Ascending aorta (tissue), 2 donors: ENCODE data around the gene CD34. TPM values are rescaled to one million over a fixed set of nuclear protein-coding genes. Genes with fewer than 3 reads are reported as not detected.

Source experiments
- DNase-seq, 2 donors: peaks; one replicate each; pipeline ENCODE4 v3.0.0-alpha.2; 2019; ENCODE audit warnings: low spot score in 2 of 2
- H3K27ac ChIP-seq, 2 donors: fragments of 200-600 bp; sonication (generic); one replicate each; pipeline ENCODE4 v1.5.1; 2016 to 2017; ENCODE audit warnings: mild to moderate bottlenecking in 1 of 2
- H3K27me3 ChIP-seq: fragments of 200-600 bp; sonication (generic); one replicate; pipeline ENCODE4 v1.5.1; 2017
- H3K36me3 ChIP-seq, 2 donors: fragments of 200-600 bp; sonication (generic); one replicate each; pipeline ENCODE4 v1.5.1; 2016
- H3K4me1 ChIP-seq, 2 donors: fragments of 200-600 bp; sonication (generic); one replicate each; pipeline ENCODE4 v1.5.1; 2016 to 2017; ENCODE audit warnings: mild to moderate bottlenecking in 1 of 2
- H3K4me3 ChIP-seq, 2 donors: fragments of 200-600 bp; sonication (generic); one replicate each; pipeline ENCODE4 v1.5.1; 2016 to 2017; ENCODE audit warnings: mild to moderate bottlenecking in 1 of 2
- H3K9me3 ChIP-seq, 2 donors: fragments of 200-600 bp; sonication (generic); one replicate each; pipeline ENCODE4 v1.5.1; 2016
- intact Hi-C: fragments of 100-400 bp; cut with DNase I; formaldehyde crosslinking; loops from one replicate; pipeline ENCODE4 v1.15.1; 2023
- total RNA-seq: library from RNA; depleted of rRNA; stranded (reverse); fragments of >200 nt; gene quantifications from one replicate; pipeline ENCODE4 v1.1.0, GENCODE V29; 2016
- TF ChIP-seq, protein P1 (sequence below), 3 experiments: fragments of 200-600 bp in 2 of 3; fragments of 450-650 bp in 1 of 3; sonication (generic) in 2 of 3; IDR thresholded peaks; one replicate each; pipeline ENCODE4 v1.5.1; 2016 to 2019; ENCODE audit warnings: antibody characterized with exemption in 3 of 3, mild to moderate bottlenecking in 1 of 3, moderate library complexity in 1 of 3

Gene CD34
- total RNA-seq, 1 donor from 2014 or later: 142 TPM

GRCh38 chr1:207925210-207925609, 14.3 kb upstream of the CD34 start:
- TF ChIP-seq, protein P1, sequence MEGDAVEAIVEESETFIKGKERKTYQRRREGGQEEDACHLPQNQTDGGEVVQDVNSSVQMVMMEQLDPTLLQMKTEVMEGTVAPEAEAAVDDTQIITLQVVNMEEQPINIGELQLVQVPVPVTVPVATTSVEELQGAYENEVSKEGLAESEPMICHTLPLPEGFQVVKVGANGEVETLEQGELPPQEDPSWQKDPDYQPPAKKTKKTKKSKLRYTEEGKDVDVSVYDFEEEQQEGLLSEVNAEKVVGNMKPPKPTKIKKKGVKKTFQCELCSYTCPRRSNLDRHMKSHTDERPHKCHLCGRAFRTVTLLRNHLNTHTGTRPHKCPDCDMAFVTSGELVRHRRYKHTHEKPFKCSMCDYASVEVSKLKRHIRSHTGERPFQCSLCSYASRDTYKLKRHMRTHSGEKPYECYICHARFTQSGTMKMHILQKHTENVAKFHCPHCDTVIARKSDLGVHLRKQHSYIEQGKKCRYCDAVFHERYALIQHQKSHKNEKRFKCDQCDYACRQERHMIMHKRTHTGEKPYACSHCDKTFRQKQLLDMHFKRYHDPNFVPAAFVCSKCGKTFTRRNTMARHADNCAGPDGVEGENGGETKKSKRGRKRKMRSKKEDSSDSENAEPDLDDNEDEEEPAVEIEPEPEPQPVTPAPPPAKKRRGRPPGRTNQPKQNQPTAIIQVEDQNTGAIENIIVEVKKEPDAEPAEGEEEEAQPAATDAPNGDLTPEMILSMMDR (IDR thresholded peaks at IDR 0.05): no peak
- Histone ChIP-seq H3K36me3 (no peaks in the 10 kb centered on the region), H3K27me3 (no peaks in the 10 kb centered on the region), H3K9me3 (no peaks in the 10 kb centered on the region), H3K4me3 (no peak overlapping the region), H3K4me1 (peaks cover 10 to 26% of the 10 kb centered on the region in 2 donors), H3K27ac (peak overlapping the region; percentile 73 to 79)
- intact Hi-C loops: no loop called here
- no peak for DNase-seq

DNA sequence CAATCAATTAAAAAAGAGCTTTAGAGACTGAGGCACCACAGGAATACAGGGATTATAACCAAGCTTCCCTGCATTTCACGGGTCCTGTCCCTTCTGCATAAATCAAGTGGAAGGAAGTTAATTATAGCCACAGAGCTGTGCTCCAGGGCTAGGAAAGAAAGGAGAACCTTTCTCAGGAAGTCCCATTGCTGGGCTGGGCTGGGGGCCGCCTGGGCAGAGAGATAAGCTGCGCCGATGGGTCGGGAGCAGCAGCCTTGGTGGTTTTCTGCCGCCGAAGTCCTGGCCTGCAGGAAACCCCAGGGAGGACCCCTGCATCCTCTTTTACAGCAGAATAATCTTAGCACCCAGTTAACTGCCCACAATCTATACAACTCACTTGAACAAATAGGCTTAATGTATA, 12.6 kb upstream of the CD34 start:
- no peaks in the 10 kb centered on the region for H3K36me3 ChIP-seq
- H3K27me3 ChIP-seq: no peaks in the 10 kb centered on the region
- peak overlapping the region; percentile 73 to 79 for H3K27ac ChIP-seq
- H3K4me3 ChIP-seq: no peak overlapping the region
- peaks cover 16 to 39% of the 10 kb centered on the region in 2 donors for H3K4me1 ChIP-seq
- DNase-seq: no peak
- TF ChIP-seq, protein P1 (IDR thresholded peaks at IDR 0.05): no peak
- H3K9me3 ChIP-seq: no peaks in the 10 kb centered on the region
- intact Hi-C loops: no loop called here

GRCh38 chr1:207923121-207923520, 12.2 kb upstream of the CD34 start:
- Histone ChIP-seq H3K4me3 (no peak overlapping the region), H3K27me3 (no peaks in the 10 kb centered on the region), H3K4me1 (peaks cover 16 to 40% of the 10 kb centered on the region in 2 donors), H3K27ac (peak overlapping the region; percentile 73 to 79), H3K9me3 (no peaks in the 10 kb centered on the region), H3K36me3 (no peaks in the 10 kb centered on the region)
- TF ChIP-seq, protein P1 (IDR thresholded peaks at IDR 0.05): no peak
- DNase-seq: no peak
- intact Hi-C loops: no loop called here

GRCh38 chr1:207922554-207922953, 11.6 kb upstream of the CD34 start:
- Histone ChIP-seq H3K9me3 (no peaks in the 10 kb centered on the region), H3K4me3 (no peak overlapping the region), H3K27ac (peak overlapping the region; percentile 73 to 79), H3K4me1 (peaks cover 16 to 40% of the 10 kb centered on the region in 2 donors), H3K27me3 (no peaks in the 10 kb centered on the region), H3K36me3 (no peaks in the 10 kb centered on the region)
- TF ChIP-seq, protein P1 (IDR thresholded peaks at IDR 0.05): no peak
- no peak for DNase-seq
- intact Hi-C loops: no loop called here

- TF ChIP-seq, protein P1 (IDR thresholded peaks at IDR 0.05): no peak
- Histone ChIP-seq H3K4me3 (no peak overlapping the region), H3K9me3 (no peaks in the 10 kb centered on the region), H3K27ac (no peak overlapping the region), H3K36me3 (no peaks in the 10 kb centered on the region), H3K27me3 (no peaks in the 10 kb centered on the region), H3K4me1 (peaks cover 16 to 40% of the 10 kb centered on the region in 2 donors)
- intact Hi-C loops: no loop called here
- no peak for DNase-seq
These were observed 10.4 kb upstream of the CD34 start for GRCh38 chr1:207921321-207921720.

DNA sequence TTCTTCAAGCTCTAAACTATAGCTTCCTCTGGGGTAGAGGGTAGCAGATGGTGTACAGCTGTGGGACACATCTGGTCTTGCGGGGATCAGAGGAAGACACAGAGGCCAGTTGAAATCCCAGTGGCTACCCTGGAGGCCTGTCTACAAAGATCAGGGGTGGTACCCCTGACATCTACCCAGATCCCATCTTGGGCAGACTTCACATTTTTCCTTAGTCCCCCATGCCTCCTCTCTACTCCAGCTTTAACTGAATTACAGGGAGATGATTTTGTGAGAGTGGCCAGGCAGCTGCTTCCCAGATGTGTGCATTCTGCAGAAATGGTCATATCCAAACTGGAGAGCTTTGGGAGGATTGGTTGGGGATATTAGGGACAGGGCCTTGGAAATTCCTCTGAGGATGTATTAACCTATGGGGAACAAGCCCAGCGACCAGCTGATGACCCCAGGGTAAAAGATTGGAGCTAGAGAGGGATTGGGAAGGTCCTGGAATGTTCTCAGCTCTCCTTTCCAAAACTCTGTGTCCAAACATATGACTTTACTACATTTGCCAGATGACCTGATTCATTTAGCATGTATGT, 9.6 kb upstream of the CD34 start:
- intact Hi-C loops: no loop called here
- Histone ChIP-seq H3K9me3 (no peaks in the 10 kb centered on the region), H3K27me3 (no peaks in the 10 kb centered on the region), H3K36me3 (no peaks in the 10 kb centered on the region), H3K27ac (peak overlapping the region; percentile 25 to 57), H3K4me3 (no peak overlapping the region), H3K4me1 (peaks cover 16 to 39% of the 10 kb centered on the region in 2 donors)
- TF ChIP-seq, protein P1 (IDR thresholded peaks at IDR 0.05): no peak
- no peak for DNase-seq
